CD8-positive, alpha-beta memory T cell (primary cell): ENCODE data around the gene TAPT1. TPM values are rescaled to one million over a fixed set of nuclear protein-coding genes. Genes with fewer than 3 reads are reported as not detected.

Experiments
- CTCF ChIA-PET: fragments of 350-600 bp; sonication (Branson Sonifier 250); formaldehyde crosslinking; loops from one replicate; lab custom pipeline; 2021; ENCODE audit warnings: antibody characterized with exemption; lab: Charles Lee
- POLR2A ChIA-PET: fragments of 350-600 bp; sonication (Branson Sonifier 250); formaldehyde crosslinking; loops from one replicate; lab custom pipeline; 2021; ENCODE audit warnings: antibody characterized with exemption; lab: Charles Lee
- DNase-seq, 5 donors: peaks; one replicate each; pipeline versions ENCODE4 v3.0.0 to v3.0.0-alpha.2; 2020 to 2022; ENCODE audit warnings: mixed read lengths in 1 of 5
- H3K27ac ChIP-seq: one replicate; pipeline ENCODE4 v1.7.0; 2013; ENCODE audit warnings: low read depth, mild to moderate bottlenecking, low read length, moderate library complexity
- H3K27me3 ChIP-seq: 2 replicates; pipeline ENCODE4 v1.7.0; 2013; ENCODE audit warnings: low read length, mild to moderate bottlenecking; ENCODE audit not compliant: insufficient read depth, poor library complexity, severe bottlenecking
- H3K36me3 ChIP-seq: 2 replicates; pipeline ENCODE4 v1.7.0; 2013; ENCODE audit warnings: mild to moderate bottlenecking, low read length, moderate library complexity; ENCODE audit not compliant: insufficient read depth
- H3K4me1 ChIP-seq: 2 replicates; pipeline ENCODE4 v1.7.0; 2013; ENCODE audit warnings: mild to moderate bottlenecking, low read length, moderate library complexity; ENCODE audit not compliant: insufficient read depth
- H3K4me3 ChIP-seq: 2 replicates; pipeline ENCODE4 v1.7.0; 2013; ENCODE audit warnings: mild to moderate bottlenecking, low read length
- H3K9me3 ChIP-seq: 2 replicates; pipeline ENCODE4 v1.7.0; 2013; ENCODE audit warnings: mild to moderate bottlenecking, low read length
- H3K27ac Mint-ChIP-seq, 8 donors: one replicate each; pipeline ENCODE4 v1.8.0; 2020 to 2021; ENCODE audit warnings: mixed read lengths in 8 of 8, mild to moderate bottlenecking in 6 of 8, inconsistent platforms in 3 of 8, moderate library complexity in 3 of 8
- H3K27me3 Mint-ChIP-seq, 2 donors: one replicate each; pipeline ENCODE4 v1.8.0; 2020 to 2021; ENCODE audit warnings: mixed read lengths in 2 of 2, mild to moderate bottlenecking in 1 of 2, moderate library complexity in 1 of 2
- H3K36me3 Mint-ChIP-seq, 3 donors: one replicate each; pipeline ENCODE4 v1.8.0; 2020 to 2021; ENCODE audit warnings: mixed read lengths in 3 of 3, inconsistent platforms in 1 of 3, mild to moderate bottlenecking in 1 of 3
- H3K4me1 Mint-ChIP-seq, 3 donors: one replicate each; pipeline ENCODE4 v1.8.0; 2020 to 2021; ENCODE audit warnings: mixed read lengths in 3 of 3, inconsistent platforms in 1 of 3, mild to moderate bottlenecking in 1 of 3
- H3K4me3 Mint-ChIP-seq, 7 donors: one replicate each; pipeline ENCODE4 v1.8.0; 2020 to 2021; ENCODE audit warnings: mixed read lengths in 7 of 7, mild to moderate bottlenecking in 6 of 7, moderate library complexity in 4 of 7, inconsistent platforms in 2 of 7
- H3K9me3 Mint-ChIP-seq, 5 donors: one replicate each; pipeline ENCODE4 v1.8.0; 2020 to 2022; ENCODE audit warnings: mixed read lengths in 5 of 5, mild to moderate bottlenecking in 3 of 5, moderate library complexity in 2 of 5, inconsistent platforms in 1 of 5
- polyA plus RNA-seq: library from polyadenylated mRNA; unstranded; fragments of 300-500 nt; fragmentation: Illumina TruSeq; gene quantifications from one replicate; pipeline ENCODE4 v1.2.3, GENCODE V29; 2021
- total RNA-seq, 2 experiments: library from RNA; stranded (reverse); gene quantifications; one replicate each; pipeline ENCODE4 v1.2.3, GENCODE V29; 2021

TAPT1 gene
- total and polyA plus RNA-seq, 3 experiments from 2014 or later = 19.1 to 27.6 (median 23.7) TPM

DNA sequence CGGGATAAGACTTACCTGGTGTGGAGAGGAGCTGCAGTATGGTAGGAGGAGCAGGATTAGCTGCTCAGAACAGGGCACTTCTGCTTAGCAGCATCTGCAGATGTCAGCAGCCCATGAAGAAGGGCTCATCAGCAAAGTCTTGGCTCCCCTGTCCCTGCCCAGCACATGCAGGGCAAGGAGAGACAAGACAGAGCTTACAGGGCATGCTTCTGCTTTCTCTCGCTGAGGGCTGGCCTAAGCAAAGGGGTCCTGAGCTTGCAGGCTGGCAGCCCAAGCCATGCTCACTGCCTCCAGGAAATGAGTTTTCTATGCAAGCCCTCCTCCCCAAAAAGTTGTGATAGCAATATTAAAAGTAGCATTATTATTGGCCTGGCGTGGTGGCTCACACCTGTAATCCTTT lies 39.5 kb upstream of the TAPT1 start:
- Mint-ChIP-seq H3K4me1 (peaks cover 7 to 12% (median 12%) of the 10 kb centered on the region in 3 donors), H3K4me3 (no peak overlapping the region)
- no peak overlapping the region for H3K27ac ChIP-seq

DNA sequence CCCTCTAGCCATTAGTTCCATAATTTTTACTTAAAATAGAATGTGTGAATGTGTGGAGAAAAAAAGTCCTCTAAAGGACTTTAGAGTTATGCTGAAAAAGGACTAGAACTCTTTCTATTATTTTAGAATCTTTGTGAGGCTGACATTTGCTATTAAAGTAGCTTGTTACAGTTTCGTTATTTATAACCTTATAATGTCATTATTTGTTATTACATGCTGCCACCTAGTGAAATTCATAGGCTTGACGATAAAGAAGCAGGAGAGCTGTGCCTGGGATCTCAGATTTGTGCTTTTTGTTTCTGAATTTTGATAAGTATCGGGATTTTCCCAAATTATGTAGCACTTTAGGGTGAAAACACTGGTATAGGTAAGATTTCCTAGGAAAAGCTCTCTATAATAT lies 38.5 kb upstream of the TAPT1 start:
- Mint-ChIP-seq H3K4me1 (peaks cover 7 to 12% (median 12%) of the 10 kb centered on the region in 3 donors), H3K27me3 (no peaks in the 10 kb centered on the region), H3K27ac (no peak overlapping the region), H3K36me3 (no peaks in the 10 kb centered on the region), H3K9me3 (no peaks in the 10 kb centered on the region), H3K4me3 (no peak overlapping the region)
- H3K36me3 ChIP-seq = no peaks in the 10 kb centered on the region
- H3K27ac ChIP-seq = no peak overlapping the region
- DNase-seq = peak in 2 of 5 donors; percentile 14 to 44
- no peaks in the 10 kb centered on the region for H3K4me1 ChIP-seq
- ChIA-PET CTCF (interaction anchor here (0.8 to 1.9 kb wide), 7 partner anchors 27 to 459 kb away, joined by 3 to 8 read pairs (median 4); no protein-coding TSS in a partner anchor), POLR2A (no interaction called here)
- H3K9me3 ChIP-seq = no peaks in the 10 kb centered on the region
- no peaks in the 10 kb centered on the region for H3K27me3 ChIP-seq
- no peak overlapping the region for H3K4me3 ChIP-seq

More for the DNA sequence above, 39.5 kb upstream of the TAPT1 start:
- POLR2A ChIA-PET = no interaction called here
- no peak overlapping the region for H3K27ac Mint-ChIP-seq
- H3K36me3 ChIP-seq = no peaks in the 10 kb centered on the region
- no peaks in the 10 kb centered on the region for H3K36me3 Mint-ChIP-seq
- no peaks in the 10 kb centered on the region for H3K9me3 Mint-ChIP-seq
- CTCF ChIA-PET = interaction anchor here (1.9 kb wide), 1 partner anchor 383 kb away, joined by 8 read pairs; no protein-coding TSS in a partner anchor
- H3K9me3 ChIP-seq = no peaks in the 10 kb centered on the region
- no peak overlapping the region for H3K4me3 ChIP-seq
- no peaks in the 10 kb centered on the region for H3K27me3 ChIP-seq
- no peak for DNase-seq
- H3K27me3 Mint-ChIP-seq = no peaks in the 10 kb centered on the region
- no peaks in the 10 kb centered on the region for H3K4me1 ChIP-seq

DNA sequence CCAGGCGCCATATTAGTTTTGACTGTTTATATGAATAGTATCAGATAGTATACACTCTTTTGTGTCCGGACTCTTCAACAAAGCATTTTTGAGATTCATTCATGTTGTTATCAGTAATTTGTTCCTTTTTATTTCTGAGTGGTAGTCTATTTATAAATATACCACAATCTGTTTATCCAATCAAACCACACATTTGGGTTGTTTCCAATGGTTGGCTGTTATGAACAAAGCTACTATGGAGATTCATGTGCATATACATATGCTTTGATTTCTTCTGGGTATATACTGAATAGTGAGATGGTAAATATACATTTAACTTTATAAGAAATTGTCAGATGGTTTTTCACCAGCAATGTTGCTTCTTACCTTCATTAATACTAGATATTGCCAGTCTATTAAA lies 36.8 kb upstream of the TAPT1 start:
- H3K27ac Mint-ChIP-seq = no peak overlapping the region
- no peak for DNase-seq
- peaks cover 7 to 17% (median 12%) of the 10 kb centered on the region in 3 donors for H3K4me1 Mint-ChIP-seq
- no peaks in the 10 kb centered on the region for H3K36me3 ChIP-seq
- no peak overlapping the region for H3K4me3 ChIP-seq
- no peaks in the 10 kb centered on the region for H3K9me3 ChIP-seq
- H3K9me3 Mint-ChIP-seq = no peaks in the 10 kb centered on the region
- no peaks in the 10 kb centered on the region for H3K4me1 ChIP-seq
- H3K36me3 Mint-ChIP-seq = no peaks in the 10 kb centered on the region
- ChIA-PET POLR2A (no interaction called here), CTCF (no interaction called here)
- H3K27me3 Mint-ChIP-seq = no peaks in the 10 kb centered on the region
- no peak overlapping the region for H3K4me3 Mint-ChIP-seq
- no peaks in the 10 kb centered on the region for H3K27me3 ChIP-seq
- no peak overlapping the region for H3K27ac ChIP-seq

DNA sequence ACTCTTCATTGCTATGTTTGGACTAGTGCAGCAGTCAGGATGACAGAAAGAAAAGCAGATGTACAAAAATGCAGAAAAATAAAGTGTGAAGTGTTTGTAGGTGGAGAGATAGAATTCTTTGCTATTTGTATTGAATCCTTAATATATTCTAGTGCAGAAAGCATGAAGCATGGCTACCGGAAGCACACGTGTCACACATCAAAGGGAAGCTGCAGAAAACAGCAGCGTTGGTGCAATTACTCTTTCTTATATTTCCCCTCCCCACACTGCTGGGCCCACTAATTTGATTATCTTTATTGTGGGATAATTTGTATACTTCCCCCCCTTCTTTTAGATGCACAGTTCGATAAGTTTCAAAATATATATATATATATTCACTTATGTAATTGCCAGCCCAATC lies 35.9 kb upstream of the TAPT1 start:
- Histone ChIP-seq H3K36me3 (no peaks in the 10 kb centered on the region), H3K27me3 (no peaks in the 10 kb centered on the region), H3K9me3 (no peaks in the 10 kb centered on the region), H3K4me1 (no peaks in the 10 kb centered on the region), H3K4me3 (no peak overlapping the region), H3K27ac (no peak overlapping the region)
- DNase-seq = no peak
- H3K4me1 Mint-ChIP-seq = peaks cover 7 to 17% (median 12%) of the 10 kb centered on the region in 3 donors
- H3K27me3 Mint-ChIP-seq = no peaks in the 10 kb centered on the region
- CTCF ChIA-PET = no interaction called here
- H3K9me3 Mint-ChIP-seq = no peaks in the 10 kb centered on the region
- H3K36me3 Mint-ChIP-seq = peaks cover 0 to 3% (median 1%) of the 10 kb centered on the region in 3 donors
- peak overlapping the region in 1 of 8 donors; percentile 25 for H3K27ac Mint-ChIP-seq
- POLR2A ChIA-PET = no interaction called here
- H3K4me3 Mint-ChIP-seq = peak overlapping the region in 1 of 7 donors; percentile 17

DNA sequence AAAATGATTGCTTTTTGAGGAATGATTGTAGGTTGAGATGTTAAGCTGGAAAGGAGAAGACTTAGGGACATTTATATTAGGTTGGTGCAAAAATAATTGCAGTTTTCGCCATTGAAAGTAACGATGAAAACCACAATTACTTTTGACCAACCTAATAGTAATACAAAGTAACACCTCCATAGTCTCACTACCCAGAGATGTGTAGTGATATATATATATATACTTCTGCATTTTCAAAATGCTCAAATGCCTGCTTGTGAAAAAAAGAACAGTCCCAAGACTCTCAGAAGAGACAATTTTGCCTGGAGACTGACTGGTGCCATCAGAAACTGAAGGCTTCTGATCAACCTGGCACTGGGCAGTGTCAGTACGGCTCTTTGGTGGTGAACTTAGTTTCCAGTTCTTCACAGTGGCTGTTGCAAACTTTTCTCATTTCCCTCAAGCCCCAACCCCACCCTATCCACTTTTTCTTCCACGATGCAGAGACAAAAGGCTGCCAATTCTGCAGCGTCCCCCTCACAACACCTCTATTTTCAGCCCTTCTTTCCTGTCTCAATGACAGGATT lies 35.1 kb upstream of the TAPT1 start:
- Histone ChIP-seq H3K4me3 (no peak overlapping the region), H3K9me3 (no peaks in the 10 kb centered on the region), H3K4me1 (no peaks in the 10 kb centered on the region), H3K27me3 (no peaks in the 10 kb centered on the region), H3K36me3 (no peaks in the 10 kb centered on the region), H3K27ac (no peak overlapping the region)
- Mint-ChIP-seq H3K4me3 (no peak overlapping the region), H3K27ac (peak overlapping the region in 2 of 8 donors; percentile 43 to 65), H3K9me3 (no peaks in the 10 kb centered on the region), H3K36me3 (peaks cover 1 to 5% (median 2%) of the 10 kb centered on the region in 3 donors), H3K4me1 (peaks cover 7 to 17% (median 12%) of the 10 kb centered on the region in 3 donors), H3K27me3 (no peaks in the 10 kb centered on the region)
- DNase-seq = no peak
- ChIA-PET CTCF (no interaction called here), POLR2A (no interaction called here)

DNA sequence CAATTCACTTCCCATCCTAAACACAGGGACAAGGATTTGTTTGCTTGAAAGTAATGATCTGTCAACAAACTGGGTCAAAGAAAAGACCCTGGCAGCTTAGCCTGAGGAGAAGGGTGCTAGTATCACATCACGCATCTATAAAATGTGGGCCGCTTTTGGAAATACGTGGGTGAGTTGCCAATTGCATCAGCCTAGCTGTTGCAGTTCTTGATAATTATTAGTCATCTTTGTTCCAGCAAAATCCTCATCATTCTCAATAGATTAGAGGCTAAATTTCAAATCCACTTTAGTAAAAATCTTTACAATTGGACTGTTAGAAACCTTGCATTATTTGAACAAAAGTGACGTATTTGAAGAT lies 33.6 kb upstream of the TAPT1 start:
- Histone ChIP-seq H3K4me1 (no peaks in the 10 kb centered on the region), H3K27me3 (no peaks in the 10 kb centered on the region), H3K36me3 (no peaks in the 10 kb centered on the region), H3K9me3 (no peaks in the 10 kb centered on the region), H3K27ac (no peak overlapping the region), H3K4me3 (no peak overlapping the region)
- peaks cover 0 to 2% (median 0%) of the 10 kb centered on the region in 5 donors for H3K9me3 Mint-ChIP-seq
- H3K4me1 Mint-ChIP-seq = peaks cover 7 to 17% (median 12%) of the 10 kb centered on the region in 3 donors
- peaks cover 2 to 11% (median 3%) of the 10 kb centered on the region in 3 donors for H3K36me3 Mint-ChIP-seq
- ChIA-PET CTCF (no interaction called here), POLR2A (no interaction called here)
- DNase-seq = no peak
- H3K27me3 Mint-ChIP-seq = no peaks in the 10 kb centered on the region
- no peak overlapping the region for H3K4me3 Mint-ChIP-seq
- peak overlapping the region in 1 of 8 donors; percentile 3 for H3K27ac Mint-ChIP-seq

DNA sequence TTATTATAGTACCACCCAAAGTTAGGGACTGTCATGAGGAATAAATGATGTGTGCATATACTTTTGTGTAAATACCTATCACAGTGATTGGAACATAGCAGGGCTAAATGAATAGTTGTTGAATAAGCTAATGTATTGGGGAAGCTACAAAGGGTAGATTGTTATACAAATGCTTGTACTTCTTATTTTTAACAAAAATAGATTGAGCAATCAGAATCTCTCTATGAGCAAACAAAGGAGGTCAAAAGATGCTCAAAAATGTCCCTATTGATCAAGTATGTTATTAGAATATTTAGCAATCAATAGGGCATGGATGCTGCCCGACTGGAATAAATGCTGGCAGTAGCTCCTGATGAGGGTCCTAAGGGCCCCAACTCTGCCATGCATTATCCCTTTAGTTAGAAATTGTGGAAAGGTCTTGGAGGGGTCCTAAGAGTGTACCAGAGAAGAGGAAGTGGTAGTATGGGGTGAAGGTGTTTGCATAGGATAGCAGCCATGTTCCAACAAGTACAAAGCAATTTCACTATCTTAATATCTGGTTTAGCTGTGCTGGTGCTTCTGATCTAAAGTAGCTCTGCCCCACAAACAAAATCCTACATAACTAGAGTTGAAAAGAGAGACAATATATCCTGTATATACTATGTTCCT lies 33.1 kb upstream of the TAPT1 start:
- Mint-ChIP-seq H3K9me3 (peaks cover 0 to 2% (median 0%) of the 10 kb centered on the region in 5 donors), H3K4me1 (peaks cover 7 to 17% (median 12%) of the 10 kb centered on the region in 3 donors), H3K27ac (peak overlapping the region in 1 of 8 donors; percentile 3), H3K36me3 (peaks cover 2 to 11% (median 3%) of the 10 kb centered on the region in 3 donors), H3K4me3 (no peak overlapping the region), H3K27me3 (no peaks in the 10 kb centered on the region)
- no peak for DNase-seq
- H3K27me3 ChIP-seq = no peaks in the 10 kb centered on the region
- H3K27ac ChIP-seq = no peak overlapping the region
- H3K36me3 ChIP-seq = no peaks in the 10 kb centered on the region
- no peak overlapping the region for H3K4me3 ChIP-seq
- no peaks in the 10 kb centered on the region for H3K4me1 ChIP-seq
- ChIA-PET CTCF (no interaction called here), POLR2A (no interaction called here)
- no peaks in the 10 kb centered on the region for H3K9me3 ChIP-seq

DNA sequence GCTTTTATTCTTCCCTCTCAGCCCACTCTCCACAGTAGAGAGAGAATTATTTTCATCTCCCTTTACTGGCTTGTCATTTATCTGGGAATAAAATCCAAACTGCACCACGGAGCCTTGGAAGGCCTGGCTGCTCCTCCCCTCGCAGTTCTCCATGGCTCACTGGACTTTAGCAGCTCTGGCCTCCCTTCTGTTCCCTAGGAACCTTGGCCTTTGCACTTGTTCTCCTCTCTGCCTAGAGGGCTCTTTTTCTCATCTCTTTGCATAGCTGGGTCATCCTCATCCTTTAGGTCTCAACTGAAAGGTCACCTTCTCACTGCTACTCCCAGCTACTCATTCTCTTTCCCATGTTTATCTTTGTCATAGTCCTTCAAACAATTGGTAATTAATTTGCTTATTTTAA lies 31.3 kb upstream of the TAPT1 start:
- H3K9me3 ChIP-seq = no peaks in the 10 kb centered on the region
- POLR2A ChIA-PET = no interaction called here
- H3K27me3 ChIP-seq = no peaks in the 10 kb centered on the region
- H3K27ac ChIP-seq = no peak overlapping the region
- Mint-ChIP-seq H3K4me3 (no peak overlapping the region), H3K27me3 (no peaks in the 10 kb centered on the region), H3K36me3 (peaks cover 15 to 22% (median 19%) of the 10 kb centered on the region in 3 donors), H3K9me3 (peaks cover 0 to 2% (median 0%) of the 10 kb centered on the region in 5 donors), H3K4me1 (peaks cover 6 to 16% (median 12%) of the 10 kb centered on the region in 3 donors), H3K27ac (no peak overlapping the region)
- no peak overlapping the region for H3K4me3 ChIP-seq
- no peak for DNase-seq
- CTCF ChIA-PET = no interaction called here
- H3K36me3 ChIP-seq = no peaks in the 10 kb centered on the region
- H3K4me1 ChIP-seq = no peaks in the 10 kb centered on the region
